HG03039 (cell line): ENCODE measurements around the gene COX20.
"Not testable (repeated sequence)": the region's sequence is repeated elsewhere in the genome, so short reads cannot be mapped to it uniquely, and the experiment has no call there.

Source experiments
- ATAC-seq: cut with Tn5 transposase; IDR thresholded peaks from one replicate; pipeline ENCODE4 v1.9.1; 2021; ENCODE audit warnings: mild to moderate bottlenecking, moderate library complexity; ENCODE audit not compliant: unreplicated experiment

The COX20 gene

GRCh38 chr1:244821134-244821533 is 14.3 kb upstream of the COX20 start:
- no peak for ATAC-seq

- ATAC-seq, result no peak
These were observed 12.6 kb upstream of the COX20 start for GRCh38 chr1:244822878-244823277.

GRCh38 chr1:244826712-244827111 is 8.7 kb upstream of the COX20 start:
- ATAC-seq, result no peak

GRCh38 chr1:244830639-244831038 is 4.8 kb upstream of the COX20 start:
- ATAC-seq, result no peak

- not testable (repeated sequence) for ATAC-seq
These were observed 2.2 kb upstream of the COX20 start for GRCh38 chr1:244833260-244833659.

GRCh38 chr1:244833734-244834542 is 1.5 kb upstream of the COX20 start:
- no peak for ATAC-seq

GRCh38 chr1:244834543-244835275 is 749 bp upstream of the COX20 start:
- peak; percentile 64 for ATAC-seq

- ATAC-seq, result no peak
These were observed 670 bp downstream of the COX20 start for GRCh38 chr1:244836135-244836521.

GRCh38 chr1:244836584-244836983 is 1.1 kb downstream of the COX20 start:
- ATAC-seq, result no peak

- no peak for ATAC-seq
These were observed 2.3 kb downstream of the COX20 start for GRCh38 chr1:244837597-244838258.

- ATAC-seq, result no peak
These were observed 4.2 kb downstream of the COX20 start for GRCh38 chr1:244839656-244840055.

- no peak for ATAC-seq
These were observed 4.8 kb downstream of the COX20 start for GRCh38 chr1:244840219-244840794.

GRCh38 chr1:244841273-244841927 is 5.9 kb downstream of the COX20 start:
- no peak for ATAC-seq

GRCh38 chr1:244843148-244843978 is 7.9 kb downstream of the COX20 start:
- ATAC-seq, result no peak

- ATAC-seq, result no peak
These were observed 9.0 kb downstream of the COX20 start for GRCh38 chr1:244844155-244845121.

- no peak for ATAC-seq
These were observed 11.2 kb downstream of the COX20 start for GRCh38 chr1:244846653-244847052.

GRCh38 chr1:244849189-244849866 is 13.9 kb downstream of the COX20 start:
- no peak for ATAC-seq
